Renal cortex interstitium (tissue), 11 donors: Measurements from ENCODE around the gene TNS3. TPM values are rescaled to one million over a fixed set of nuclear protein-coding genes. Genes with fewer than 3 reads are reported as not detected.
"Not testable (repeated sequence)": the region's sequence is repeated elsewhere in the genome, so short reads cannot be mapped to it uniquely, and the experiment has no call there.

Source experiments
- DNase-seq, 11 donors: peaks; one replicate each; pipeline ENCODE4 v3.0.0-alpha.2; 2013; ENCODE audit warnings: low read depth in 9 of 11, low spot score in 4 of 11; ENCODE audit errors: extremely low read depth in 1 of 11
- polyA plus RNA-seq, 3 donors: library from polyadenylated mRNA; unstranded; fragments of 120-200 nt; gene quantifications; one replicate each; pipeline ENCODE4 v1.2.1, GENCODE V29; 2013; ENCODE audit not compliant: insufficient read length in 3 of 3

TNS3 gene
- polyA plus RNA-seq, 3 donors = 88.3 to 97.2 (median 88.6) TPM

- no peak for DNase-seq
These were observed 110.6 kb downstream of the TNS3 start for GRCh38 chr7:47471358-47471703.

GRCh38 chr7:47470567-47471357, 111.1 kb downstream of the TNS3 start:
- DNase-seq = peak in 6 of 11 donors; percentile 53 to 81 (median 74)

GRCh38 chr7:47469846-47470245, 112.1 kb downstream of the TNS3 start:
- DNase-seq = not testable (repeated sequence)

GRCh38 chr7:47466832-47467231, 115.1 kb downstream of the TNS3 start:
- DNase-seq = no peak

- no peak for DNase-seq
These were observed 116.7 kb downstream of the TNS3 start for GRCh38 chr7:47465191-47465590.

- DNase-seq = no peak
These were observed 117.6 kb downstream of the TNS3 start for GRCh38 chr7:47464266-47464665.

- DNase-seq = no peak
These were observed 120.2 kb downstream of the TNS3 start for GRCh38 chr7:47461746-47462145.

GRCh38 chr7:47461161-47461560, 120.8 kb downstream of the TNS3 start:
- DNase-seq = no peak

GRCh38 chr7:47460251-47460989, 121.5 kb downstream of the TNS3 start:
- DNase-seq = no peak

GRCh38 chr7:47458486-47458885, 123.4 kb downstream of the TNS3 start:
- no peak for DNase-seq

- no peak for DNase-seq
These were observed 123.9 kb downstream of the TNS3 start for GRCh38 chr7:47458057-47458456.

- no peak for DNase-seq
These were observed 125.5 kb downstream of the TNS3 start for GRCh38 chr7:47456210-47456955.

GRCh38 chr7:47455872-47456185, 126.1 kb downstream of the TNS3 start:
- no peak for DNase-seq

- DNase-seq = no peak
These were observed 126.7 kb downstream of the TNS3 start for GRCh38 chr7:47454974-47455871.

GRCh38 chr7:47454069-47454973, 127.6 kb downstream of the TNS3 start:
- DNase-seq = no peak

GRCh38 chr7:47453093-47454061, 128.5 kb downstream of the TNS3 start:
- DNase-seq = no peak

GRCh38 chr7:47452715-47453092, 129.2 kb downstream of the TNS3 start:
- no peak for DNase-seq
